K562 (cell line): ENCODE results near the gene ARL13B. TPM values are rescaled to one million over a fixed set of nuclear protein-coding genes. Genes with fewer than 3 reads are reported as not detected.

ENCODE experiments used
- ATAC-seq: fragments of 200-7000 bp; cut with Tn5 transposase; 3 replicates; pipeline ENCODE4 v1.9.1; 2020; ENCODE audit warnings: moderate library complexity
- BruUV-seq: library from RNA; stranded (reverse); fragments of 400-500 nt; replicated peaks from 2 replicates; lab custom pipeline; 2021; lab: Mats Ljungman, UMichigan
- CTCF ChIA-PET: fragments of 300-600 bp; formaldehyde crosslinking; extraction: SDS; loops from one replicate; lab custom pipeline; 2021; ENCODE audit warnings: low intra/inter-chr PET ratio; lab: Yijun Ruan, JAX
- POLR2A ChIA-PET: fragments of 300-600, 350-650 bp; sonication (Branson Sonifier 250); formaldehyde crosslinking; extraction: SDS; loops from one replicate; lab custom pipeline; 2021; ENCODE audit warnings: antibody characterized with exemption, inconsistent platforms; lab: Yijun Ruan, JAX
- DNase-seq, 4 experiments: peaks; one replicate each; pipeline versions ENCODE4 v3.0.0 to v3.0.0-alpha.2; 2011 to 2018; ENCODE audit warnings: low spot score in 3 of 4, mixed read lengths in 3 of 4; ENCODE audit errors: extremely low read depth in 1 of 4
- FAIRE-seq: peaks from 2 replicates; lab custom pipeline; 2011; peaks lifted over from hg19 to GRCh38; lab: Jason Lieb, UNC
- H2AFZ ChIP-seq: 2 replicates; pipeline ENCODE4 v1.6.0; 2011; ENCODE audit warnings: low read depth, low read length, control low read depth, inconsistent platforms
- H3K27ac ChIP-seq: fragments of 200-600 bp; 3 replicates; pipeline ENCODE4 v1.8.0; 2011; ENCODE audit warnings: low read depth, mild to moderate bottlenecking, control low read depth, inconsistent platforms, low read length, moderate library complexity, mixed read lengths; ENCODE audit errors: extremely low read depth
- H3K27me3 ChIP-seq, 2 experiments: fragments of 300-600 bp in 1 of 2; 2 replicates in 1 of 2; 3 replicates in 1 of 2; pipeline versions ENCODE4 v1.6.0 to v1.8.0; 2011; ENCODE audit warnings: inconsistent platforms in 2 of 2, low read length in 2 of 2, mild to moderate bottlenecking in 1 of 2, mixed read lengths in 1 of 2, moderate library complexity in 1 of 2; ENCODE audit not compliant: control insufficient read depth in 2 of 2, insufficient read depth in 2 of 2
- H3K36me3 ChIP-seq: fragments of 300-600 bp; 3 replicates; pipeline ENCODE4 v1.8.0; 2011; ENCODE audit warnings: mild to moderate bottlenecking, low read length, inconsistent platforms; ENCODE audit not compliant: control insufficient read depth, insufficient read depth
- H3K4me1 ChIP-seq, 2 experiments: fragments of 200-600 bp in 1 of 2; replicated peaks in 1 of 2; 2 replicates in 1 of 2; 3 replicates in 1 of 2; pipeline versions ENCODE4 v1.5.1 to v1.8.0; 2011; ENCODE audit warnings: inconsistent platforms in 2 of 2, low read length in 2 of 2, mild to moderate bottlenecking in 1 of 2, mixed read lengths in 1 of 2, moderate library complexity in 1 of 2; ENCODE audit not compliant: control insufficient read depth in 2 of 2, insufficient read depth in 2 of 2
- H3K4me2 ChIP-seq: 2 replicates; pipeline ENCODE4 v1.6.1; 2011; ENCODE audit warnings: low read length, control low read depth, inconsistent platforms, mixed read lengths; ENCODE audit not compliant: insufficient read depth
- H3K4me3 ChIP-seq: fragments of 200-600 bp; sonication (generic), shearing (Covaris generic); 2 replicates; pipeline ENCODE4 v1.5.1; 2016; ENCODE audit warnings: control low read depth, inconsistent platforms
- H3K79me2 ChIP-seq: fragments of 200-600 bp; 3 replicates; pipeline ENCODE4 v1.8.0; 2011; ENCODE audit warnings: low read length, inconsistent platforms; ENCODE audit not compliant: control insufficient read depth, insufficient read depth
- H3K9ac ChIP-seq, 2 experiments: 2 replicates each; pipeline versions ENCODE4 v1.6.0 to v1.6.1; 2011; ENCODE audit warnings: low read depth in 2 of 2, low read length in 2 of 2, control low read depth in 1 of 2, inconsistent platforms in 1 of 2, mild to moderate bottlenecking in 1 of 2, mixed read lengths in 1 of 2; ENCODE audit not compliant: insufficient read depth in 1 of 2
- H3K9me1 ChIP-seq: one replicate; pipeline ENCODE4 v1.6.0; 2011; ENCODE audit warnings: inconsistent platforms, mild to moderate bottlenecking, low read length, moderate library complexity; ENCODE audit not compliant: control insufficient read depth, insufficient read depth
- H3K9me3 ChIP-seq: replicated peaks from 2 replicates; pipeline ENCODE4 v1.5.1; 2011; ENCODE audit warnings: low read depth, low read length, inconsistent platforms; ENCODE audit not compliant: control insufficient read depth, insufficient read depth
- H4K20me1 ChIP-seq: replicated peaks from 2 replicates; pipeline ENCODE4 v1.6.1; 2011; ENCODE audit warnings: low read length, inconsistent platforms, mixed read lengths; ENCODE audit not compliant: control insufficient read depth, insufficient read depth
- EZH2 ChIP-seq: IDR thresholded peaks from 2 replicates; pipeline ENCODE4 v1.6.1; 2012; ENCODE audit warnings: low read depth, mild to moderate bottlenecking, inconsistent platforms, low read length, borderline replicate concordance
- FOXK1 ChIP-seq: sonication (generic); formaldehyde crosslinking; IDR thresholded peaks from 2 replicates; pipeline ENCODE4 v1.8.0; 2022; ENCODE audit warnings: missing genetic modification reagents, mild to moderate bottlenecking, borderline replicate concordance
- KAT8 ChIP-seq: fragments of 450-650 bp; IDR thresholded peaks from 2 replicates; pipeline ENCODE4 v1.6.1; 2016; ENCODE audit warnings: low read depth, mild to moderate bottlenecking
- MECOM ChIP-seq: fragments of 250-450 bp; sonication (Bioruptor Pico); IDR thresholded peaks from 2 replicates; pipeline ENCODE4 v1.8.0; 2022; ENCODE audit warnings: inconsistent platforms
- NUFIP1 ChIP-seq: fragments of 450-650 bp; IDR thresholded peaks from 2 replicates; pipeline ENCODE4 v1.6.1; 2018; ENCODE audit not compliant: partially characterized antibody
- PRMT5 ChIP-seq: sonication (generic); formaldehyde crosslinking; IDR thresholded peaks from 2 replicates; pipeline ENCODE4 v1.5.0; 2020; ENCODE audit warnings: missing genetic modification reagents
- RBM34 ChIP-seq: fragments of 200-400 bp; formaldehyde crosslinking; IDR thresholded peaks from 2 replicates; pipeline ENCODE4 v1.6.1; 2018; ENCODE audit warnings: low read length, borderline replicate concordance; ENCODE audit not compliant: insufficient read depth
- RFX7 ChIP-seq: fragments of 250-450 bp; sonication (Bioruptor Pico); IDR thresholded peaks from 2 replicates; pipeline ENCODE4 v1.5.1; 2021; ENCODE audit warnings: mild to moderate bottlenecking
- SETDB1 ChIP-seq: IDR thresholded peaks from one replicate; pipeline ENCODE4 v1.6.1; 2012; ENCODE audit warnings: low read length, control low read depth, inconsistent platforms
- ZNF76 ChIP-seq: fragments of 250-450 bp; sonication (Bioruptor Pico); IDR thresholded peaks from 2 replicates; pipeline ENCODE4 v1.4.0; 2020; ENCODE audit warnings: mild to moderate bottlenecking, moderate library complexity, borderline replicate concordance
- ZNF780A ChIP-seq: fragments of 250-450 bp; sonication (Bioruptor Pico); IDR thresholded peaks from 2 replicates; pipeline ENCODE4 v1.5.0; 2021; ENCODE audit warnings: mild to moderate bottlenecking
- WGBS: fragments of 100-300 bp; shearing (Covaris generic); methylation state at CpG from one replicate; pipeline ENCODE4 v1.1.6; 2016; ENCODE audit warnings: low coverage, mixed read lengths; ENCODE audit not compliant: insufficient coverage; ENCODE audit errors: missing lambda C conversion rate; 5-methylcytosine and 5-hydroxymethylcytosine counted together
- in situ Hi-C: fragments of 300-500 bp; cut with MboI; formaldehyde crosslinking; loops from 4 replicates; pipeline ENCODE4 v1.15.0; 2018; ENCODE audit warnings: inconsistent platforms, mixed read lengths
- intact Hi-C: fragments of 100-400 bp; cut with micrococcal nuclease; formaldehyde crosslinking; loops from 2 replicates; pipeline ENCODE4 v1.14.2; 2022
- polyA plus RNA-seq, 8 experiments: library from polyadenylated mRNA; depleted of rRNA in 4 of 8; stranded (reverse) in 5 of 8; unstranded in 3 of 8; fragments of >200 nt; fragmentation: Nextera tagmentation in 2 of 8; fragmentation: Illumina TruSeq in 1 of 8; extraction: Ambion mirVana in 2 of 8; extraction: Trizol in 1 of 8; gene quantifications; 2 replicates each; pipeline versions ENCODE4 v1.2.1 to v1.2.3, GENCODE V29; 2011 to 2014; ENCODE audit warnings: inconsistent platforms in 1 of 8, missing spikeins in 1 of 8
- total RNA-seq, 7 experiments: library from RNA; depleted of rRNA in 6 of 7; stranded (reverse); fragments of >200 nt in 6 of 7; fragmentation: Illumina TruSeq in 2 of 7; extraction: Trizol in 2 of 7; gene quantifications; 2 replicates each; pipeline versions ENCODE4 v1.2.1 to v1.2.3, GENCODE V29; 2011 to 2021; ENCODE audit warnings: low replicate concordance in 1 of 7
- TF ChIP-seq, protein P1 (sequence below): fragments of 450-650 bp; formaldehyde crosslinking; IDR thresholded peaks from 2 replicates; pipeline ENCODE4 v1.4.0; 2020; ENCODE audit warnings: mild to moderate bottlenecking, moderate library complexity
- TF ChIP-seq, protein P2 (sequence below): fragments of 200-800 bp; sonication (Bioruptor generic); IDR thresholded peaks from 2 replicates; pipeline ENCODE4 v1.6.1; 2017; ENCODE audit warnings: missing genetic modification characterization, missing compliant biosample characterization
- TF ChIP-seq, protein P3 (sequence below): fragments of 250-450 bp; sonication (Bioruptor Pico); IDR thresholded peaks from 2 replicates; pipeline ENCODE4 v1.5.0; 2021; ENCODE audit warnings: mild to moderate bottlenecking, moderate library complexity
- TF ChIP-seq, protein P4 (sequence below): fragments of 250-450 bp; sonication (Bioruptor Pico); IDR thresholded peaks from 2 replicates; pipeline ENCODE4 v1.5.0; 2022; ENCODE audit warnings: mild to moderate bottlenecking

ARL13B gene
- total and polyA plus RNA-seq, 9 of the 15 experiments (the other 6 are each of a cell fraction or from before 2014, with no cell fraction given) = 4.1 to 16.9 (median 12.2) TPM

DNA sequence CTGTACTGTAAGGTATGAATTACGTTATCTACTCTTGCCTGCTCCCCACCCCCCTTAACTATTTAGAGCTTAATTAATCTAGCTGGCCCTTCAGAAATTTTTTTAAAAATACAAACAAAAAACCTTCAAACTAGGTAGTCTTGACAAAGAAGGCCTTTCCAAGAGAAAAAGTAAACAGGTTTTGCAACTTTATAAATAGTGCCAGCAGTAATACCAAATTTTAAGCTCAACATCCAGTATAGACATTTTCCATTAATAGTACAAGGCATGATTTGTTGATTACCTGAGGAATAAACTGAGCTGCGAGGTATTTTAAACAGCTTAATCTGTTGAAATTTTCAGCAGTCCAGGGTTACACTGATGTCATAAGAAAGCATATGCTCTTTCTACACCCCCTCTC lies 28.3 kb downstream of the ARL13B start:
- peaks cover 13% of the 10 kb centered on the region; the same call in 1 of the 3 replicates for H3K36me3 ChIP-seq
- no peaks in the 10 kb centered on the region for H3K9me3 ChIP-seq
- ChIA-PET CTCF (no interaction called here), POLR2A (no interaction called here)
- DNase-seq = no peak
- no peak overlapping the region for H3K27ac ChIP-seq
- in situ Hi-C loops (no loop called here), intact Hi-C loops (no loop called here)
- 0 out of 3 replicates have a peak, but pooled peaks cover 3% of the 10 kb centered on the region for H3K79me2 ChIP-seq
- no peaks in the 10 kb centered on the region for H4K20me1 ChIP-seq
- H2AFZ ChIP-seq = no peak overlapping the region
- no peaks in the 10 kb centered on the region for H3K4me1 ChIP-seq
- WGBS = 83% methylated on average over 2 of the region's 2 CpGs
- FAIRE-seq = no peak
- H3K4me2 ChIP-seq = no peak overlapping the region
- no peak overlapping the region for H3K4me3 ChIP-seq
- BruUV-seq = no TSS peak
- ATAC-seq = no peak
- no peak overlapping the region for H3K9ac ChIP-seq
- H3K27me3 ChIP-seq = no peaks in the 10 kb centered on the region
- H3K9me1 ChIP-seq = no peaks in the 10 kb centered on the region
- TF ChIP-seq MECOM (CRISPR knock-in tag) (no peak), RFX7 (CRISPR knock-in tag) (no peak), PRMT5 (no peak), EZH2 (no peak), KAT8 (no peak), NUFIP1 (no peak), ZNF76 (CRISPR knock-in tag) (no peak), RBM34 (no peak), SETDB1 (no peak), FOXK1 (CRISPR knock-in tag) (no peak), ZNF780A (CRISPR knock-in tag) (no peak)
- TF ChIP-seq, protein P1, sequence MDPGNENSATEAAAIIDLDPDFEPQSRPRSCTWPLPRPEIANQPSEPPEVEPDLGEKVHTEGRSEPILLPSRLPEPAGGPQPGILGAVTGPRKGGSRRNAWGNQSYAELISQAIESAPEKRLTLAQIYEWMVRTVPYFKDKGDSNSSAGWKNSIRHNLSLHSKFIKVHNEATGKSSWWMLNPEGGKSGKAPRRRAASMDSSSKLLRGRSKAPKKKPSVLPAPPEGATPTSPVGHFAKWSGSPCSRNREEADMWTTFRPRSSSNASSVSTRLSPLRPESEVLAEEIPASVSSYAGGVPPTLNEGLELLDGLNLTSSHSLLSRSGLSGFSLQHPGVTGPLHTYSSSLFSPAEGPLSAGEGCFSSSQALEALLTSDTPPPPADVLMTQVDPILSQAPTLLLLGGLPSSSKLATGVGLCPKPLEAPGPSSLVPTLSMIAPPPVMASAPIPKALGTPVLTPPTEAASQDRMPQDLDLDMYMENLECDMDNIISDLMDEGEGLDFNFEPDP (CRISPR knock-in tag) = no peak
- TF ChIP-seq, protein P2, sequence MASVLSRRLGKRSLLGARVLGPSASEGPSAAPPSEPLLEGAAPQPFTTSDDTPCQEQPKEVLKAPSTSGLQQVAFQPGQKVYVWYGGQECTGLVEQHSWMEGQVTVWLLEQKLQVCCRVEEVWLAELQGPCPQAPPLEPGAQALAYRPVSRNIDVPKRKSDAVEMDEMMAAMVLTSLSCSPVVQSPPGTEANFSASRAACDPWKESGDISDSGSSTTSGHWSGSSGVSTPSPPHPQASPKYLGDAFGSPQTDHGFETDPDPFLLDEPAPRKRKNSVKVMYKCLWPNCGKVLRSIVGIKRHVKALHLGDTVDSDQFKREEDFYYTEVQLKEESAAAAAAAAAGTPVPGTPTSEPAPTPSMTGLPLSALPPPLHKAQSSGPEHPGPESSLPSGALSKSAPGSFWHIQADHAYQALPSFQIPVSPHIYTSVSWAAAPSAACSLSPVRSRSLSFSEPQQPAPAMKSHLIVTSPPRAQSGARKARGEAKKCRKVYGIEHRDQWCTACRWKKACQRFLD (CRISPR knock-in tag) = no peak
- TF ChIP-seq, protein P3, sequence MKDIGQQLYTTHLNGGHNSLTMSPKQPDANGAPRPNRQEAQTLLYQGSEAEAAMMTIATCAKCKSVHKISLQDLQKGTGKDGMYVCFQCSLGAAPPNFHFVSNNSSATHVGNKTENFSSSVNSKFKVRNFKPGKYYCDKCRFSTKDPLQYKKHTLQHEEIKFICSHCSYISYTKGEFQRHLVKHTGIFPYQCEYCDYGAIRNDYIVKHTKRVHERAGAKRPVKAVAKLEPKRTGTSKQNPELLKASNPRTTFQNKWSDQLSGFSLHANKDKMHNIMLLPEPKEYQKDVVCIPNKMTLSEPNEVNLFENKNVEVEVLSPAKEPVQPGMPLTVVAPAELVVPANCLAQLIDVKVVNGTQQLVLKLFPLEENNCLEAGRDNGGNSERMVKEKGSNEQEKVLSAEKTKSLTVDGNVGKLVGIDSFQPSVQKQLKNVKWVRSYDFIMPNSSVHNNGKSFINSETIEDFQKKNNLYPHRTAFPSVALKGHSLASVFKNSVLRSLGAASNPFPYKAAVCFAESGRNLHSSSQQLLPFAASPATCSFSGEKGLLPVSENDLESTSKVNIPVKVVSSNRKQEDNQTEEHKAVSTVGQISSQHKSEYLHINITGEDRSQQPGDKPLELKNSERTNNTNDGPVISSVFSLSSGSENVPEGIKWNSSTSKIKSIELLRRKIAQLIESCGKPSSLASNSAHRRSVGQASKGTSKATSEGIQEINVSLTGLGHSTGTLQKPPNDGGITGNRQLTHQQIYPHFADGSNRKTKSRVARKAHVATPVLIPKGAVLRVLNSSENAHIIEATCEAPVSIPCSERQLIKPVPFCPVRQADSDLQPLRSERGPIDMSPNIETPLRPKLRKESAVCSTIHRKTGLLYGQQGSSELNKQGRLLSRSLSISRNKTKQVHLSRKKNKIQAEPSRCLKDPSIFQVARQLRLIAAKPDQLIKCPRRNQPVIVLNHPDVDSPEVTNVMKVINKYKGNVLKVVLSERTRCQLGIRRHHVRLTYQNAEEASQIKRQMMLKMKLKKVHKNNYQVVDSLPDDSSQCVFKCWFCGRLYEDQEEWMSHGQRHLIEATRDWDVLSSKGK (CRISPR knock-in tag) = no peak
- TF ChIP-seq, protein P4, sequence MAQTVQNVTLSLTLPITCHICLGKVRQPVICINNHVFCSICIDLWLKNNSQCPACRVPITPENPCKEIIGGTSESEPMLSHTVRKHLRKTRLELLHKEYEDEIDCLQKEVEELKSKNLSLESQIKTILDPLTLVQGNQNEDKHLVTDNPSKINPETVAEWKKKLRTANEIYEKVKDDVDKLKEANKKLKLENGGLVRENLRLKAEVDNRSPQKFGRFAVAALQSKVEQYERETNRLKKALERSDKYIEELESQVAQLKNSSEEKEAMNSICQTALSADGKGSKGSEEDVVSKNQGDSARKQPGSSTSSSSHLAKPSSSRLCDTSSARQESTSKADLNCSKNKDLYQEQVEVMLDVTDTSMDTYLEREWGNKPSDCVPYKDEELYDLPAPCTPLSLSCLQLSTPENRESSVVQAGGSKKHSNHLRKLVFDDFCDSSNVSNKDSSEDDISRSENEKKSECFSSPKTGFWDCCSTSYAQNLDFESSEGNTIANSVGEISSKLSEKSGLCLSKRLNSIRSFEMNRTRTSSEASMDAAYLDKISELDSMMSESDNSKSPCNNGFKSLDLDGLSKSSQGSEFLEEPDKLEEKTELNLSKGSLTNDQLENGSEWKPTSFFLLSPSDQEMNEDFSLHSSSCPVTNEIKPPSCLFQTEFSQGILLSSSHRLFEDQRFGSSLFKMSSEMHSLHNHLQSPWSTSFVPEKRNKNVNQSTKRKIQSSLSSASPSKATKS (CRISPR knock-in tag) = no peak
